ENCODE results near the gene BSDC1. TPM values are rescaled to one million over a fixed set of nuclear protein-coding genes. Genes with fewer than 3 reads are reported as not detected.
"Not testable (repeated sequence)": the region's sequence is repeated elsewhere in the genome, so short reads cannot be mapped to it uniquely, and the experiment has no call there.

Gene BSDC1
- total RNA-seq, 2 experiments from 2014 or later: 42.9 to 44.6 TPM

DNA sequence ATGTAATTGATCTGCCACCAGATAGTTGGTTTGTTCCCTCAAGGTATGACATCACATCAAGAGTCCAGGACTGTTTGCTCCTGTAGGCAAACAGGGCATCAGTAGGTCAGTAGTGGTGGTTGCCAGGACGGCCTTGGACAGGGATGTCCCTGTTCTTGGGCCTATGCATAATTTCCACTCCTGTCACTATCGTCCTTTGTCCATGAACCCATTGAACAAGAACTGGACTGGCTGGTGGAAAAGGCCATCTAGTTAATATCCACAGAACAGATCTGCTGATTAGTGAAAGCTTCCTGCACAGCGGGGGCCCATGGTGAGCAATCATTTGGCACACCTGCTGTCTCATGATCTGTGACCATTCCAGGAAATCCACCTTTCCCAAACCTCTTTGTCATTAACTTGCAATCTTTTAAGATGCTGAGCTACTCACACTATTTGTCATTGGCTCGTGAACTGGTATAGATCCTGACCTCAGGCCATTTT is 12.4 kb upstream of the BSDC1 start:
- Mint-ChIP-seq H3K4me3 (no peak overlapping the region), H3K36me3 (ENCODE audit: low read depth) (no peaks in the 10 kb centered on the region), H3K27ac (no peak overlapping the region), H3K9me3 (no peaks in the 10 kb centered on the region), H3K4me1 (peaks cover 2% of the 10 kb centered on the region), H3K27me3 (peaks cover 1% of the 10 kb centered on the region)
- ChIA-PET POLR2A (no interaction called here), CTCF (interaction anchor here (0.6 to 1.4 kb wide), 2 partner anchors 13 to 157 kb away, joined by 3 to 4 read pairs; partner anchors contain the start of gene BSDC1)
- no peak for DNase-seq

DNA sequence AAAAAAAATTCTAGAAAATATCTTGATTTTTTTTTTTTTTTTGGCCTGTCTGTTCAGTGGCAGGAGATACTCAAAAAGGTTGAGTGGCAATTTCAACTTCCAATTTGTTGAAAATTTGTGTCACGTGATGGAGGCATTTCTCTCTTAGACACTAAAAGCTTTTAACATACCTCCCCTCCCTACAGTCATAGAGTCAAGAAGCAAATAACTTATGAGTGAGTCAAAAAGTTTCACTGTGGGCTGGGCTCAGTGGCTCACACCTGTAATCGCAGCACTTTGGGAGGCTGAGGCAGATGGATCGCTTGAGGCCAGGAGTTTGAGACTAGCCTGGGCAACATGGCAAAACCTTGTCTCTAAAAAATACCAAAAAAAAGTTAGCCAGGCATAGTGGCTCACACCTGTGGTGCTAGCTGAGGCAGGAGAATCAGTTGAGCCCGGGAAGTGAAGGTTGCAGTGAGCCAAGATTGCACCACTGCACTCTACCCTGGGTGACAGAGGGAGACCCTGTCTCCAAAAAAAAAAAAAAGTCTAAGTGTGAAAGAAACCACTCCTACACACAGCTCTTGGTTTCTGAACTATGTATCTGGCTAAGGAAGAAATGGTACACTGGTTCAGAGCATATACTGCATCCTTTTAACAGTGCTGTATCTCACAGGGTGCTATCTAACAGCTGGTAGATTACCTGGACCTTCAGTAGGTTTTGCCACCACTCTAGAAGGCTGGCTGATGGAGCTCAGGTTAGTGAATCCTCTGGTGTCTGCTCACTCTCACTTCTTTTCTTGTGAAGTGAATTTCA is 11.6 kb upstream of the BSDC1 start:
- ChIA-PET POLR2A (no interaction called here), CTCF (no interaction called here)
- no peaks in the 10 kb centered on the region for H3K27me3 Mint-ChIP-seq
- H3K9me3 Mint-ChIP-seq: no peaks in the 10 kb centered on the region
- no peak for DNase-seq
- H3K36me3 Mint-ChIP-seq (ENCODE audit: low read depth): no peaks in the 10 kb centered on the region
- H3K4me1 Mint-ChIP-seq: peaks cover 4% of the 10 kb centered on the region
- H3K4me3 Mint-ChIP-seq: no peak overlapping the region
- no peak overlapping the region for H3K27ac Mint-ChIP-seq

DNA sequence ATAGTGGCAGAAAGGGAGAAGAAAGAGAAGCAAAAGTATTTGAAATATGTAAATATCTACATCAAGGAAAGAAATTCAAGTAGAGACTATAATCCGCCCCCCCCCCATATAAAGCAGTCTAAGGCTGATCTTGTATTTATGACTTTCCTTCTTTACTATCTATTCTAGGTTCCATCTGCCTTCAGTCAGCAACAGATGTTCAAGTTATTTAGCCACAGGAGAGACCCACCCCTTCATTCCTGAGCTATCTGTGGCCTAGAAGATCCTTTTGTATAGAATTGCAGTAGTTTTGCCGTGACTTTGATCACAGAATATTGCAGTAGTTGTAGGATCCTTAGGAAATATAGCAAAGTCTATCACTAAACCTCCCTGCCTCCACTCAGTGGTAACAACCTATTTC is 10.7 kb upstream of the BSDC1 start:
- POLR2A ChIA-PET: no interaction called here
- Mint-ChIP-seq H3K27me3 (no peaks in the 10 kb centered on the region), H3K4me3 (no peak overlapping the region)

DNA sequence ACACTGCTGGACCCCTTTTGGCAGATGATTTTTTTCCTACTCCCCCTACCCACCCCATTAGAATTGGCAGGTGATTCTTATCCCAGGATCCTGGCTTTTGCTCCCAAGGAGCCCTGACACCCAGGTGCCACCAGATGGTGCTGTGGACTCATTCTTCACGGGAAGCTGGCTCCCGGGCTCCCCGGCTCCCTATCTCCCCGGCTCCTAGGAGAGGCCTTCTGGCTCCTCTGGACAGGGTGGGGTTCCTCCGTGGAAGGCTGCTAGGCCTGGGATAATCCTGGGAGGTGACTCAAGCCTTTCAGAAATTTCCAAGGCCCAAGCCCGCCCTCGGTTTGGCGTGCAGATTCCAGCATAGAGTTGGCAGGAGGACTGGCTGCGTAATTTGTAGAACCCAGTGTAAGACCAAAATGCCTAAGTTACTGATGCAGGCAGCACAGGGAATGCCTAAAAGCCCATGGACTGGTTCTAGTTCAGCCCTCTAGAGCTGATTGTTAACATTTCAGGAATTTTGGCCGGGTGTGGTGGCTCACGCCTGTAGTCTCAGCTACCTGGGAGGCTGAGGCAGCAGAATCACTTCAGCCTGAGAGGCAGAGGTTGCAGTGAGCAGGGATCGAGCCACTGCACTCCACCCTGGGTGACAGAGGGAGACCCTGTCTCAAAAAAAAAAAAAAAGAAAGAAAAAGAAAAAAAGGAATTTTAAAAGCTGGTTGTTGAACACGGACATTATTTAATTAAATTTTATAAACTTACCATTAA is 6.8 kb upstream of the BSDC1 start:
- Mint-ChIP-seq H3K9me3 (no peaks in the 10 kb centered on the region), H3K4me3 (no peak overlapping the region), H3K36me3 (ENCODE audit: low read depth) (no peaks in the 10 kb centered on the region), H3K27me3 (peaks cover 5% of the 10 kb centered on the region), H3K27ac (no peak overlapping the region), H3K4me1 (peaks cover 4% of the 10 kb centered on the region)
- CTCF ChIA-PET: interaction anchor here (0.6 to 2.8 kb wide), 16 partner anchors 10 to 341 kb away, joined by 3 to 8 read pairs (median 3); a partner anchor contains a TSS
- POLR2A ChIA-PET: no interaction called here
- DNase-seq: peak; percentile 55

More for the DNA sequence above, 10.7 kb upstream of the BSDC1 start:
- Mint-ChIP-seq H3K27ac (no peak overlapping the region), H3K4me1 (peaks cover 6% of the 10 kb centered on the region), H3K36me3 (ENCODE audit: low read depth) (no peaks in the 10 kb centered on the region), H3K9me3 (no peaks in the 10 kb centered on the region)
- no peak for DNase-seq
- CTCF ChIA-PET: no interaction called here

DNA sequence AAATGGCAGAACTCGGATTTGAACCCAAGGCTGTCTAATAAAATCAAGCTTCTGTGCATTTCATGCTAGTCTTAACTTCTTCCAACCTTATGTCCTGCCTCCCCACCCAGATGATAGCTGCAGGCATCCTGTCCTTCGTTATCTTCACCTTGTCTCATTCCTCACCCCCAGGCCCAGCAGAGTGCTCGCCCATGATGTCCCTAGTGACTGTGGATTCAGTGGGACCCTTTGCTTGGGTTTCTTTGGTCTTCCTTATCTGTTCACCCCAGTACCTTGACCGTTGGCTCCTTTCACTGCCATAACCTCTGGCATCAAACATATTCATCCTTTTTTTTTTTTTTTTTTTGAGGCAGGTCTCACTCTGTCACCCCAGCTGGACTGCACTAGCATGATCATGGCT is 5.6 kb upstream of the BSDC1 start:
- Mint-ChIP-seq H3K27me3 (peaks cover 5% of the 10 kb centered on the region), H3K27ac (no peak overlapping the region), H3K4me1 (peaks cover 10% of the 10 kb centered on the region), H3K9me3 (no peaks in the 10 kb centered on the region), H3K4me3 (no peak overlapping the region), H3K36me3 (ENCODE audit: low read depth) (no peaks in the 10 kb centered on the region)
- no peak for DNase-seq
- CTCF ChIA-PET: interaction anchor here (0.6 to 2.8 kb wide), 6 partner anchors 11 to 364 kb away, joined by 3 to 8 read pairs (median 4); no protein-coding TSS in a partner anchor
- POLR2A ChIA-PET: interaction anchor here (0.6 to 1.0 kb wide), 2 partner anchors 64 to 159 kb away, joined by 3 read pairs; partner anchors contain the start of gene MARCKSL1

DNA sequence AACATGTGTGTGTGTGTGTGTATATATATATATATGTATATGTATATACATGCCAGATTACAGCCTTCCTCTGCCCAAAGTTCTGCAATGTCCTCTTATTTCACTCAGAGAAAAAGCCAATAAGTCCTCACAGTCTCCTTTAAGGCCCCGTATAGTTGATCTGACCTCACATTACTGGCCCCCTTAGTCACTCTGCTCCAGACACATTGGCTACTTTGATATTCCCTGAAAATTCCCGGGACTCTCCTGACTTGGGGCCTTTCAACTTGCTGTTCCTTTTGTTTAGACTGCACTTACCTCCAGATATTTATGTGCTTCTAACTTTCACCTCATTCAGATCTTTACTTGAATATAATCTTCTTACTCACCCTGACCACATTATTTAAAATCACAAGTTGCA is 4.2 kb upstream of the BSDC1 start:
- no peak overlapping the region for H3K27ac Mint-ChIP-seq
- H3K4me3 Mint-ChIP-seq: no peak overlapping the region
- DNase-seq: no peak
- CTCF ChIA-PET: no interaction called here
- peaks cover 5% of the 10 kb centered on the region for H3K27me3 Mint-ChIP-seq
- POLR2A ChIA-PET: no interaction called here
- H3K9me3 Mint-ChIP-seq: no peaks in the 10 kb centered on the region
- peaks cover 3% of the 10 kb centered on the region for H3K36me3 Mint-ChIP-seq (ENCODE audit: low read depth)
- H3K4me1 Mint-ChIP-seq: peaks cover 22% of the 10 kb centered on the region

DNA sequence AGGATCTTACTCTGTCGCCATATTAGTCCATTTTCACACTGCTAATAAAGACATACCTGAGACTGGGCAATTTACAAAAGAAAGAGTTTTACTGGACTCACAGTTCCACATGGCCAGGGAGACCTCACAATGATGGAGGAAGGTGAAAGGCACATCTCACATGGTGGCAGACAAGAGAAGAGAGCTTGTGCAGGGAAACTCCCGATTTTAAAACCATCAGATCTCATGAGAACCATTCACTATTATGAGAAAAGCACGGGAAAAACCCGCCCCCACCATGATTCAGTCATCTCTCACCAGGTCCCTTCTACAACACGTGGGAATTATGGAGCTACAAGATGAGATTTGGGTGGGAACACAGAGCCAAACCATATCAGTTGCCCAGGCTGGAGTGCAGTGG is 2.3 kb upstream of the BSDC1 start:
- H3K27me3 Mint-ChIP-seq; DNase-seq; POLR2A ChIA-PET; H3K9me3 Mint-ChIP-seq; H3K36me3 Mint-ChIP-seq (ENCODE audit: low read depth); CTCF ChIA-PET; H3K27ac Mint-ChIP-seq; H3K4me3 Mint-ChIP-seq: not testable (repeated sequence)
- H3K4me1 Mint-ChIP-seq: peaks cover 34% of the 10 kb centered on the region

DNA sequence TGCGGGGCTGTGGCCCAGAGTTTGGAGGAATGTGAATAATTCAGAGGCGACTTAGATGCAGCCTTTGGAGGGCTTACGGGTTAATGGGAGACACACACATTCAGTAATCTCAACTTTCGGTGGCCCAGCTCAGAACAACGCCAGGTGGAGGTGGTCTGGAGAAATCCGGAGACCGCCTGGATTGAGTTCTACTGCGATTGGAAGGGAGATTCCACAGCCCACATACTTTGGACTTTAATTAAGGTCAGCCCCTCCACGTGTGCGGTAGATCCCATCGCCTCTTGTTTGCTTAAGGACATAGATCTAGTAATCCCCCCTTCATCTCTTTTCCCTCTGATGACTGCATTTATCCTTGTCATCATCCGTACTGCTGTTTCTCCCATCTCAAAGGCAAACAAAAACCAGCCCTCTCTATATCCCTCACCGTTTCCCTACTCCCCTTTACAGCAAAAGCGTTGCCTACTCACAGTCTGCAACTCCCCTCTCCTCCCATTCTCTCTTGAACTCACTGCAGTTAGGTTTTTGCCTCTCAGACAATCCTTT is 720 bp upstream of the BSDC1 start:
- H3K4me3 Mint-ChIP-seq: peak overlapping the region; percentile 97
- POLR2A ChIA-PET: no interaction called here

DNA sequence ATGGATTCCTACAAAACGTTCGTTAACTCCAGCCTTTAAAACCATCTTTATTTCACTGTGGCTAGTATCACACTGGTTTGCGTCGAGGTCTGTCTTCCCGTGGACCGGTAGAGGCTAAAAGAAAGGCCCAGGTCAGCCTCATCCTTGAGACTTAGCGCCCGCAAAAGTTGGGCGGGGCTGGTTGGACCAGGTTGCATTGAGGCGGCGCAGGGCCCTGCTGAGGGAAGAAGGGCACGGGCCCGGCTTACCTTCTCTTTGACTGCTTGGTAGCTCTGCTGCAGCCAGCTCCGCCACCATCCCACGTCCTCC is 455 bp downstream of the BSDC1 start:
- H3K9me3 Mint-ChIP-seq: no peaks in the 10 kb centered on the region
- CTCF ChIA-PET: interaction anchor here (0.9 to 1.8 kb wide), 6 partner anchors 10 to 380 kb away, joined by 3 to 5 read pairs (median 4); partner anchors contain the start of gene KHDRBS1
- peak overlapping the region; percentile 97 for H3K27ac Mint-ChIP-seq
- H3K4me1 Mint-ChIP-seq: peaks cover 30% of the 10 kb centered on the region
- peak overlapping the region; percentile 97 for H3K4me3 Mint-ChIP-seq
- DNase-seq: peak; percentile 48
- peaks cover 3% of the 10 kb centered on the region for H3K36me3 Mint-ChIP-seq (ENCODE audit: low read depth)
- POLR2A ChIA-PET: no interaction called here
- H3K27me3 Mint-ChIP-seq: peaks cover 3% of the 10 kb centered on the region

More for the DNA sequence above, 720 bp upstream of the BSDC1 start:
- Mint-ChIP-seq H3K27me3 (peaks cover 5% of the 10 kb centered on the region), H3K36me3 (ENCODE audit: low read depth) (peaks cover 3% of the 10 kb centered on the region), H3K9me3 (no peaks in the 10 kb centered on the region), H3K27ac (peak overlapping the region; percentile 97), H3K4me1 (peaks cover 30% of the 10 kb centered on the region)
- no peak for DNase-seq
- CTCF ChIA-PET: interaction anchor here (0.6 to 1.8 kb wide), 5 partner anchors 13 to 146 kb away, joined by 3 to 5 read pairs (median 4); no protein-coding TSS in a partner anchor

DNA sequence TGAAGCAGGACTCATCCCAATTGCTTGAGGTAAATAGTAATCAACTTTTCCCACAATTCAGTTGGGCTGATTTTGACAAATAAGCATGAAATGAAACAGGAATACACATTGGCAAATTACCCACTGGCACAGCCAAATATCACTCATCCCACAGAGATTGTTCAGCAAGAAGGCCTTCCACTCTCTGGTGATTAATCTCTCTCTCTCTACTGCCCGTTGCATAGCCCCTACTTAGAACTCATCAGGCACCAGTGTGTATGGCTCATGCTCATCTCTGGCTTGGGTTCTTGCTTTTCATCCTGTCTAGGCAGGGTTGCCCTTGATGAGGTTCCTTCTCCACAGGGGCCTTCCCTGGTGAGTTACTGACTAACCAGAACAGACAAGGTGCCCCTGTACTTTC is 1.1 kb downstream of the BSDC1 start:
- no peak for DNase-seq
- POLR2A ChIA-PET: no interaction called here
- H3K27ac Mint-ChIP-seq: peak overlapping the region; percentile 97

DNA sequence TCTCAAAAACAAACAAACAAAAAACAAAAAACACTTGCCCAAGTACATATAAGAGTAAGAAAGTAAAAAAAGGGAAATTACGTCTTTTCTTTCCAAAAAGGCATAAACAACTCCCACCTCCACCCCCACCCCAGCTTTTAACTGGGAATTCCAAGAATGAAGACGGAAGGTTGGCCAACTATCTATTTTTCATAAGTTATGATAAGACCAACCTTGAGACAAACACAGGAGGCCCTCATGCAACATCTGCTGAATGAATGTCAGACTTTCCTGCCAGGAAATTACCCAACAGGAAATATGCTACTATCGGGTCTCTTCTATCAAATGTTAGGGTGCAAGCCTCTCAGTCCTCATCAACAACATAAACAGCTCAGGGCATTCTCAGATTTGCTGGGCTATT is 1.9 kb downstream of the BSDC1 start:
- Mint-ChIP-seq H3K27ac (no peak overlapping the region), H3K4me1 (peaks cover 34% of the 10 kb centered on the region), H3K9me3 (no peaks in the 10 kb centered on the region), H3K27me3 (peaks cover 3% of the 10 kb centered on the region), H3K36me3 (ENCODE audit: low read depth) (peaks cover 5% of the 10 kb centered on the region), H3K4me3 (no peak overlapping the region)
- ChIA-PET POLR2A (interaction anchor here (0.6 kb wide), 2 partner anchors 40 to 376 kb away, joined by 3 to 10 read pairs; no protein-coding TSS in a partner anchor), CTCF (no interaction called here)
- no peak for DNase-seq

More for the DNA sequence above, 1.1 kb downstream of the BSDC1 start:
- Mint-ChIP-seq H3K9me3 (no peaks in the 10 kb centered on the region), H3K4me1 (peaks cover 30% of the 10 kb centered on the region), H3K4me3 (peak overlapping the region; percentile 97), H3K36me3 (ENCODE audit: low read depth) (peaks cover 3% of the 10 kb centered on the region), H3K27me3 (peaks cover 3% of the 10 kb centered on the region)
- CTCF ChIA-PET: interaction anchor here (1.8 kb wide), 1 partner anchor 34 kb away, joined by 5 read pairs; no protein-coding TSS in a partner anchor

DNA sequence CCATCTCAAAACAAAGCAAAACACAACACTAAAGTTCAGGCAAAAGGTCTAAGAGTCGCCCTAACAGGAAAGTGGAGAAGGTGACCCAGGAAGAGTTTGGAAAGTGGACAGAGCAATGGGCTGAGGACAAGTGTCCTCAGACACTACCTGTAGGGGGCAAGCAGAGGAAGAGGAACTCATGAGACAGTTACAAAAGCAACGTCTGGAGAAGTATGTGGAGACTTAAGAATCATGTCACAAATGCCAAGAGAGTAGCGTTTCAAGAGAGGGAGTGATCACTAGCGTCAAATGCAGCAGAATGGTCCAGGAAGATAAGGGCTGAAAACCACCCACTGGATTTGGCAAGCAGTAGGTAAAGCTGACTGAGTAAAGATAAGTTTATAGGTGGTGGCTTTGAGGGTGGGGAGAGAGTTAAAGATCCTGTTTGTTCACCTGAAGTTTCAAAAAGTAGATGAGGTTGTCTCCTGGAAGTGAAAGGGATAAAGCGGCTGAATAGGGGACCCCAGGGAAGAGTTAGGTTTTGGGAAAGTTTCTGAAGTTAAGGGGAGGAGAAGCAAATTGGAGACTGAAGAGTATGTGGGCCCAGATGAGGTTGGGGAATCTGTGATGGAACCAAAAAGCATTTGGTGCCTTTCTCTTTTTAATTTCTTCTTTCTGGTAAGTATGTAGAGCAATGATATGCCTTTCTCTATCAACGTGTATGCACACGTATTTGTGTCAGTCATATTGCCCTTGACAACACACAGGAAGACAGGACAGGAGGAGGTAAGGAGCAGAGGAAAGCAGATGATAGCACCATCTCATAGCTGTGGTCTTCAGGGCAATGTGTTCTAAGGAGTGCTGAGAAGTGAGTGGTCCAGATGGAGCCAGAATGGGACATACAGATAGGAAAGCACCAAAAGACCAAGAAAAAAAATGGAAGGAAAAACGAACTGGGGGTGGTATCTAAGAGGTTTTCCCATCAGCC is 3.1 kb downstream of the BSDC1 start:
- Mint-ChIP-seq H3K27ac (no peak overlapping the region), H3K4me1 (peaks cover 41% of the 10 kb centered on the region), H3K27me3 (no peaks in the 10 kb centered on the region), H3K4me3 (no peak overlapping the region), H3K9me3 (no peaks in the 10 kb centered on the region), H3K36me3 (ENCODE audit: low read depth) (peaks cover 13% of the 10 kb centered on the region)
- DNase-seq: no peak
- ChIA-PET CTCF (interaction anchor here (1.2 to 1.5 kb wide), 2 partner anchors 10 to 15 kb away, joined by 3 read pairs; no protein-coding TSS in a partner anchor), POLR2A (interaction anchor here (0.6 kb wide), 2 partner anchors 39 to 375 kb away, joined by 3 to 10 read pairs; no protein-coding TSS in a partner anchor)
